Myocyte (in vitro differentiated cells): ENCODE measurements around the gene KLKB1. TPM values are rescaled to one million over a fixed set of nuclear protein-coding genes. Genes with fewer than 3 reads are reported as not detected.
"Not testable (repeated sequence)": the region's sequence is repeated elsewhere in the genome, so short reads cannot be mapped to it uniquely, and the experiment has no call there.

Experiments used
- DNase-seq: peaks from one replicate; pipeline ENCODE4 v3.0.0-alpha.2; 2012; ENCODE audit warnings: low read depth
- total RNA-seq: library from RNA; depleted of rRNA; stranded (reverse); fragments of >200 nt; gene quantifications from 2 replicates; pipeline ENCODE4 v1.2.3, GENCODE V29; 2014

KLKB1 gene
- total RNA-seq, 1 donor from 2014 or later = not detected

DNA sequence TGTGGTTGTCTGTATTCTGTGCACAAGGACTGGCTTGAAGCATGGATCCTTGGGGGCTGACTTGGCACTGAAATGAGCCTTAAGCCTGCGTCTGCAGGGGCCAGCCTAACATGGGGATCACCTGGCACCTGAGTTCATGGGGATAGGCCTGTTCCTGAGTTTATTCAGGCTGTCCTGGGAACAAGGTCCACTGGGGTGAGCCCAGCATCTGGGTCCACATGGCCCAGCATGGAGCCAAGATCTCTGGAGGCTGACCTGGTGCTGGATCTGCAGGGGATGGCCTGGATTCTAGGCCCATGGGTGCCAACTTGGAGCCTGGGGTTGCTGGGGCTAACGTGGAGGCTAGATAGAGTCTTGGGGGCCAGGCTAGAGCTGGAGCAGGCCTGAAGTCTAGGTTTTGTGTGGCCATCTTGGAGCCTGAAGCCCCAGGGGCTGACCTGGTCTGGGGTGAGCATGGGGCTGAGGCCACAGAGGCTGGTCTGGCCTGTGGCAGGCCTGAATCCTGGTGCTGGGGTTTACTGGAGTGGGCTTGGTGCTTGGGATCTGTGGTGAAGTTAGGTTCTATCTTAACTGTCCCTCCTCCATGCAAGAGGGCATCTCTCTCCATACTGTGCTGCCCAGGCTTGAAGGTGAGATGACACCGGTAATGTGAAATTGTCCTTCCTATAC is 652 bp upstream of the KLKB1 start:
- no peak for DNase-seq

DNA sequence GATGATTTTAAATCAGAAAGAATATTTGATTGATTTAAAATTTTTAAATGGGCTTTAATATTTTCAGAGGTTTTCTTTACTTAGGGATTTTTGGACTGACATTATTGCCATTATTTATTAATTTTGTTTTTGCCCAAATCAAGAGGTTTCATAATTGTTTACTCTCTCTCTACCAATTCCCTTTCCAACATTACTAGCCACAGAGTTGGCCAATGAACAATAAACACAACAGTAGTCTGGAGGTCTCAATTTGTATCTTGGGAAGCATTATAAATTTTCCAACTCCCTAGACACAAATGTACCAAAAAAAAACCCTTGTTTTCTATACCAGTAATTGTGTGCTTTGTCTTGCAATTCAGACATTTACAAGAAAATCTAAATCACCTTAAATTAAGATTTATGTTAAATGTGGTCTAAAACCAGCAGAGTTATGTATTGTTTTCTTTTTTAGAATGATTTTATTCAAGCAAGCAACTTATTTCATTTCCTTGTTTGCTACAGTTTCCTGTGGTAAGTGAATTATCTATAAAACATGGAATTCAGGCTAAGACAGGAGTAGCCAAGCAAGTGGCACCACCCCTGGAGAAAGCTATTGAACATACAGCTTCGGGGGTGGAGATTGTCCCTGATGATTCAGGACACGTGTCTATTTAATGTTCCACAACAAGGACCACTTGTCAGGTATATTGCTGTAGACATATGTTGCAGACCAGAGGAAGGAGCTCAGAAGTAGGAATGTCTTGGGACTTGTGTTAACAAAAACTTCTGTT is 622 bp downstream of the KLKB1 start:
- DNase-seq = no peak

DNA sequence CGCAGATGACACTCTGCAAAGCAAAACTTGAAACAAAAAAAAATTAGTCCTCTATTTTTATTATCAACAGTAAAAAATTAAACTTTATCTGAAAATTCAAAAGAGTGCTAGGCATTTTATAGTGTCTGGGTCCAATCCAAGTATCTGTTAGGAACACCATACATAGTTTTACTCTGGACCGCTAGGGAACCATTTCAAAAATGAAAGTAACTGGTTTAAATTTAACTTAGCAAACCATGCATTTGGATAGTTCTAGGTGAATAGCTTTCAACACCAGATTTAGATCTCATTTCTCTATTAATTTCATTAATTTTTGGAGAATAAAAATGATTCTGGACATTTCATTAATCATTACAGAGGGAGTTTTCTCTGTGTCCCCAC is 1.2 kb downstream of the KLKB1 start:
- no peak for DNase-seq

DNA sequence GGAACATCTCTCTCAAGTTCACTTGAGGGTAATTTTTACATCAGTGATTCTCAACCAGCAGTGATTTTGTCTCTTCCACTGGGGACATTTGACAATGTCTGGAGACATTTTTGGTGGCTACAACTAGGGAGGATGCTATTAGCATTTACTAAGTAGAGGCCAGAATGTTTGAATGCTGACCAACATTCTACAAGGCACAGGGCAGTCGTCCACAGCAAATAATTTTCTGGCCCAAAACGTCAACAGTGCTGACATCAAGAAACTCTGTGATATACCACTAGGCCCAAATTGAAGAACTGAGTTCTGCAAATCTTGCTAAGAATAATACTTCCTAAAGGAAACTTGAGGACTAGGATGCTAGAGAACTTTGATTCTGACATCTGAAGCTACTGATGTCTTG is 7.1 kb downstream of the KLKB1 start:
- DNase-seq = no peak

DNA sequence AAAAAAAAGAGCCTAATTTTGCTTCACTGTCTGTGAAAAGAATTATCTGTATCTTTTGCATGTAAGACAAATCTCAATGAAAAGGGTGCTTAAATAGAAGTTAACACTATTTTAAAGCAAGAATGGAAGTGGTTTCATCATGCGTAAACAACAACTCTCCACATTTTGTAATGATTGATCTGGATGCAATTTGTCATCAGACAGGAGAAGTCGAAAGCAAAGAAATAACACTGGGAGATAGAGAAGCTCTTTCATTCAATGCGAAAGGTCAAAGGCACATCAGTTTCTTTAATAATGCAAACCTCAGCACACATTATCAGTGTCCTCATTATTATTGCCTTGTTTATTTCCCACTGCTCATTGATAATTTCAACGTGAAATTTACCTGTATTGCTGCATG is 8.8 kb downstream of the KLKB1 start:
- no peak for DNase-seq

DNA sequence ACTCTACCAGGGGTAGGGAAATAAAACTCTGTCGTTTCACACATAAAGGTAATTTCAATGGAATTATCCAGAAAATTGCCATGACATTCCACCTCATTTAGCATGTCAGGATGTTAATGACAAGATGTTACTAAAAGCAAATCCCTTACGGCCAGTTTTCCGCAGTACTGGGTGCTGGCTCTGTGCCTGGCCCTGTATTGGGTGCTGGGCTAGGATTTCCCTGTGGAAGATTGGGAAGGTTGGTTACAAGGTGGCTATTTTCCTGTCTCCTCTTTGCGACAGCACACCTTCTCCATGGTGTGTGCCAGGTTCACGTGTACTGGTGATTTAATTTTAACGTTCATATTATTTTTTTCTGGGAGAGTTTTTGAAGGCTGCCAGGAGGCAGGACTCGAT is 13.1 kb downstream of the KLKB1 start:
- no peak for DNase-seq

DNA sequence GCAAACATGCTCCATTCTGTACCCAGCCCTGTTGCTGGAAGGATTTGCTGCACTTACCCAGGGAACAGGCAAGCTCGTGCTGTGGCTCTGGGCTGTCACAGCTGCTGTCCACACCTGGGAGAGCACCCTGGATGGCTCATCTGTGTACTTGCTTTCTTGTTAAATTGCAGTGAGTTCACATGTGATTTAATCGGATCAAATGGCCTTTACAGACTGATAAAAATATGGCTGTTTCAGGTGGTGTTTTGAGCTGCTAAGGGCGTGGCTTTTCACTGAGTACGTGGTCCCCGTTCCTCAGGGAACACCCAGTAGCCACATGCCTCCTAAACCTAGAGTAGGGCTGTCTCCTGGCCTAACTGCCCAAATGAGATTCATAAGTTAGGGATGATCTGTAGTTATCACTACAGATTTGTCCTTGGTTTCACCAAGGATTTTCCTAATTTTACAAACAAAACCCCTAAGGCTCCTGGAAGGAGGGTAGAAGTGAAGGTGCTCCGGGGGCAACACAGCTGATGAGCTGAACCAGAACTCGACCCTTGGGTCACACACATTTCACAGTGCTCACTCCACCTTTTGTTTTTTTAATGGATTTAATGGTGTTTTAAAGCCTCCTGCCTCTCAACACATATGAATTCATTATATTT is 13.7 kb downstream of the KLKB1 start:
- no peak for DNase-seq

DNA sequence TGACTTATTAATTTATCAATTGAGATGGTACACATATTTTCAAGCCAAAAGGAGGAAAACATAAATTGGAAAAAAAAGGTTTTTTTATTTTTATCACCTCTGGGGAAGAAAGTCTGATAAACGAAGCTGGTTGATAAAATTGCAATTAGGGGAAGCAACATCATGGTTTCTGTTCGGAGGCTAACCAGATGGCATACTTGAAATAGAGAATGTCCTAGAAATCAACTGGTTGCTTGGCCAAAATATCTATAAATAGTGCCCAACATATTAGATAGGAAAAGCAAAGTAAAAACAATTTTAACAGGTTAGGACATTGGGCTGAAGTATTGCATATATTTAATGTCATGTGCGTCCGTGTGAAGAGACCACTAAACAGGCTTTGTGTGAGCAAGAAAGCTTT is 14.3 kb downstream of the KLKB1 start:
- DNase-seq = no peak

DNA sequence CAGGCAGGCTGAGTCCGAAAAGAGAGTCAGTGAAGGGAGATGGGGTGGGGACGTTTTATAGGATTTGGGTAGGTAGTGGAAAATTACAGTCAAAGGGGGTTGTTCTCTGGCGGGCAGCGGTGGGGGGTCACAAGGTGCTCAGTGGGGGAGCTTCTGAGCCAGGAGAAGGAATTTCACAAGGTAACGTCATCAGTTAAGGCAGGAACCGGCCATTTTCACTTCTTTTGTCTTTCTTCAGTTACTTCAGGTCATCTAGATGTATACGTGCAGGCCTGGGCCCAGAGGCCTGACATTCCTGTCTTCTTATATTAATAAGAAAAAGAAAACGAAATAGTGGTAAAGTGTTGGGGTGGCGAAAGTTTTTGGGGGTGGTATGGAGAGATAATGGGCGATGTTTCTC is 14.7 kb downstream of the KLKB1 start:
- not testable (repeated sequence) for DNase-seq

DNA sequence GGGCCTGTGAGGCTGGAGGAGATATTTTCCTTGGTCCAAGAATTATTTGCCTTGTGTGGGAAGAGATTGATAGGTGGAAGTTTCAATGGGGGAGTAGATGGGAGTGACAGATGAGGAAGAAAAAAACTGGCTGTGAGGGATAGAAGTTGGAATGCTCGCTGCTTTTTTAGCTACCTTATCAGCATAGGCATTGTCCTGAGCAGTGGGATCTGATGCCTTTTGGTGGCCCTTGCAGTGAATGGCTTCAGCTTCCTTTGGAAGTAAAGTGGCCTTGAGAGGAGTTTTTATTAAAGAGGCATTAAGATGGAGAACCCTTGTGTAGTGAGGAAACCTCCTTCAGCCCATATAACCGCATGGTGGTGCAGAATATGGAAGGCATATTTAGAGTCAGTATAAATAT is 16.0 kb downstream of the KLKB1 start:
- no peak for DNase-seq

DNA sequence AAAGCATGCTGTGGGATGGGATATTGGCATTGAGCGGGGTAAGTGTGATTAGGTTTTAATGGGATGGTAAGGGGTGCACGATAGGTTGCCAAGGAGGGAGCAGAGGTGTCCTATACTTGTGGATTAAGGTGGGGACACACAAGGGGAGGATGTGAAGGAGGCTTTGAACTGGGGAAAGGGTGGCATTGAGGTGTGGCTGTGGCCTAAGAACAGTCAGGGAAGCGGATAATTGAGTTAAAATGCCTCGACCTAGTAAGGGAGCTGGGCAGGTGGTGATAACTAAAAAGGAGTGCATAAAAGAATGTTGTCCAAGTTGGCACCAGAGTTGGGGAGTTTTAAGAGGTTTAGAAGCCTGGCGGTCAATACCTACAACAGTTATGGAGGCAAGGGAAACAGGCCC is 17.5 kb downstream of the KLKB1 start:
- no peak for DNase-seq

DNA sequence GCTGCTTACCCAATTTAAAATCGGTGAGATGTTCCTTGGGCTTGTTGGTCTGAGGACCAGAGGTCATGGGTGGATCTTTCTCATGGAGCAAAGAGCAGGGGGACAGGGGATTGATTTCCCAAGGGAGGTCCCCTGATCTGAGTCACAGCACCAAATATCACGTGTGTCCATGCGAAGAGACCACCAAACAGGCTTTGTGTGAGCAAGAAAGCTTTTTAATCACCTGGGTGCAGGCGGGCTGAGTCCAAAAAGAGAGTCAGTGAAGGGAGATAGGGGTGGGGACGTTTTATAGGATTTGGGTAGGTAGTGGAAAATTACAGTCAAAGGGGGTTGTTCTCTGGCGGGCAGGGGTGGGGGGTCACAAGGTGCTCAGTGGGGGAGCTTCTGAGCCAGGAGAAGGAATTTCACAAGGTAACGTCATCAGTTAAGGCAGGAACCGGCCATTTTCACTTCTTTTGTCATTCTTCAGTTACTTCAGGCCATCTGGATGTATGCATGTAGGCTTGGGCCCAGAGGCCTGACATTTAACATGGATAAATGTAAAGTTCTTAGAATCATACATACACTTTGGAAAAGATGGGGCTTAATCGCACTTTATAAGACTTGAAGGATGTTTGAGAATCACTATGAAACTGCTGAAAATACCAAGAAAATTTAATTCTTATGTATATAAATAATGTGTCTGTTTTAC is 19.9 kb downstream of the KLKB1 start:
- DNase-seq = not testable (repeated sequence)

DNA sequence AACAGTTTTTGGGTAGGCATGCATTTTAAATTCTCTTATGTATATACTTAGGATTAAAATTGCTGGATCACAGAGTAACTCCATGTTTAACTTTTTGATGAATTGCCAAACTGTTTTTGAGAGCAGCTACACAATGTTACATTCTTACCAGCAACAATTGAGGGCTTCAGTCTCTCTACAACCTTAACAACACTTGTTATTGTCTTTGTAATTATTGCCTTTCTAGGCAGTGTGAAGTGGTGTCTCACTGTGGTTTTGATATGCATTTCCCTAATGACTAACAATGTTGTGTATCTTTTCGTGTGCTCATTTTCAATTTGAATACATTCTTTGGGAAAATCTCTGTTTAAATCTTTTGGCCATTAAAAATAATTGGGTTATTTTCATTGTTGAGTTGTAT is 21.3 kb downstream of the KLKB1 start:
- DNase-seq = no peak

DNA sequence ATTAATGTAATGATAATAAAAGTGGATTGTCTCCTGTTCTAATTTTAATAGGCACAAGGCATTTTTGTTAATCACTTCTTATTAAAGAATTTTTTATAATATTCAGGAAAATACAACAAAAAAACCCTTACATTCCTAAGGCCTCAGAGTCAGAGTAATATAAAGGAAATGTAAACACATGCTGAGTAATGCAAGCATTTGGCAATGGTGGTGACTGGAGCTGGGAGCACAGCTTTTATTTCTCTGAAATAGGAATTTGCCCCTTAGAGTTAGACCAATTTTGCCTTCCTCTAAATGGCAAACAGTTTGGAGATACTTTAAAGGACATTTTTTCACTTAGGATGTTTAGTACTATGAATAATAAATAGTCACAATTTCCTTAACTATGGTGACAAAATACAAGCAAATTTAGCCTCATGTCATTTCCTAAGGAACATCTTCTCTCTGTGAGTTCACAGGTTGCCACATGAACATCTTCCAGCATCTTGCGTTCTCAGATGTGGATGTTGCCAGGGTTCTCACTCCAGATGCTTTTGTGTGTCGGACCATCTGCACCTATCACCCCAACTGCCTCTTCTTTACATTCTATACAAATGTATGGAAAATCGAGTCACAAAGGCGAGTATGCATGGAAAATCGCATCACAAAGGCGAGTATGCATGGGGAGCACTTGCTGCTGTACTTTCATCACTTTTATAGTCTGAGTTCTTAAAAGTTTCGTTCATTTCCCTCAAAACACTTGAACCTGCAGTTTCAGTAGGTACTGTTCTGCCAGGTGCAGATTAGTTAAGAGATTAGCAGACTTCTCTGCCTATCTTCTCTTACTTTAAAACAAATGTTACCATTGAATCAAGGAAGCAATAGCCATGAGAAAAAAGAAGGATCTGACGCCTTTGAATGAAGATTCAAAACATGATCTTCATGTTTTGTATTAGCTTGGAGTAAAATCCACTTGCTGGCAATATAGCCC is 22.8 kb downstream of the KLKB1 start:
- no peak for DNase-seq

DNA sequence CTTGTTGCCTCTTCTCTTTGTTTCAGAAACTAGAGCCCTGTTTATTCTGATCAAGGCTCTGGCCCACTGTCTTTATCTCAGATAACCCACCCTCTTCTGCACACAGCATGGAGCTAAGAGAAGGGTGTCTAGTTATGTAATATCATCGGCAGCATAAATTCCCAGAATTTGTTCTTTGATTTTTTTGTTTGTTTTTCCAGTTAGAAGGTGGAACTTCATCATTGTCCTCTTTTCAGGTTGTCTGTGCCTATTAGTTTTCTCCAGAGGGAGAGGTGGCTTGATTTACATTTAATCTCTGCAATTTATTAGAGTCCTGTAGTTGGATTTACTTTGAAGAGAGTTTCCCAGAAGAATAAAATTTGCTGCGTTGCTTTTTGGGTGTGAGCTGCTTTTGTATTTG is 23.5 kb downstream of the KLKB1 start:
- DNase-seq = no peak

DNA sequence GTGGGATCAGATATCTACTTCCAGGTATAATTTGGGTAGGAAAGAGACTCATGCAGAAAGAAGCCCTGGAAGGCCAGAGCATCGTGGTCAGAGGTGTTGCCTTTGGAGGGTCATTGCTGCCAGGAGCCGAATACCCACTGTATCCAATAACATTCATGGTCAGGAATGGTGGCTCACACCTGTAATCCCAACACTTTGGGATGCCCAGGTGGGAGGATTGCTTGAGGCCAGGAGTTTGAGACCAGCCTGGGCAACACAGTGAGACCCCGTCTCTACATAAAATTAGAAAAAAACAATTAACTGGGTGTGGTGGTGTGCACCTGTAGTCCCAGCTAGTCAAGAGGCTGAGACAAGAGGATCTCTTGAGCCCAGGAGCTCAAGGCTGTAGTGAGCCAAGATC is 27.8 kb downstream of the KLKB1 start:
- DNase-seq = no peak

DNA sequence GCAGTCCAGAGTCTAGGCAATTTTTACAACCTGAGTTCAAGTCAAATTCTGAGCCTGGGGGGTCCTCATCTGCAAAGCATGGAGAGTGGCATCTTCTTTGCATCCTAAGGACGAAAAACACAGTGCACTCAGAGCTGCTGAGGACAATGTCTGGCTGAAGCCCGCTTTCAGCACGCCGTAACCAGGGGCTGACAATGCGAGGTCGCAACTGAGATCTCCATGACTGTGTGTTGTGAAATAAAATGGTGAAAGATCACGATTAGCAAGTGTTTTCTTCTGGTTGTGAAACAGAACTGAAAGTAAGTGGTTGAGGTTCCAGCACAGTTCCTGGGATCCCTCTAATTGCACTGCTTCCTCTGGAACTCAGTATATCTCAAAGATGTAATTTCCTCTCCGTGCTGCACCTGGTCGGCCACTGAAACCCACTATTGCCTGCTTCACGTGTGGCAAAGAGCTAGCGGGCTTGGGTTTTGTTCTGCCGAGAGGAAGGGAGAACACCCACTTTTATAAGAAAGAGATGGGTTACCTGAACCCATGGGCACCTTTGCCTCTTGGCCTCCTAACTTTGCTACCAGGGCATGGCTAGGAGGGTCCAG is 31.0 kb downstream of the KLKB1 start:
- no peak for DNase-seq

DNA sequence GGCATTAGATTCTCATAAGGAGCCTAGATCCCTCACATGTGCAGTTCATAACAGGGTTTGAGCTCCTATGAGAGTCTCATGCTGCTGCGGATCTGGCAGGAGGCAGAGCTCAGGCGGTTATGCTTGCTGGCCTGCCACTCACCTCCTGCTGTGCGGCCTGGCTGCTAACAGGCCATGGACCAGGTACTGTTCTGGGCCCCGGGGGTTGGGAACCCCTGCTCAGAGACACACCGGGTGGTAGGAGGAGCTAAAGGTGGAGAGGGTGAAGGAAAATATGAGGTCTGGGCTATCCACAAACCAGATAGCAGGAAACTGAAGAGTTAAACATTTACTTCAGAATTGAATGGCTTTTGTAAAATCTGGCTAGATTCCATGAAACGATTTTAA is 32.8 kb downstream of the KLKB1 start:
- DNase-seq = no peak

DNA sequence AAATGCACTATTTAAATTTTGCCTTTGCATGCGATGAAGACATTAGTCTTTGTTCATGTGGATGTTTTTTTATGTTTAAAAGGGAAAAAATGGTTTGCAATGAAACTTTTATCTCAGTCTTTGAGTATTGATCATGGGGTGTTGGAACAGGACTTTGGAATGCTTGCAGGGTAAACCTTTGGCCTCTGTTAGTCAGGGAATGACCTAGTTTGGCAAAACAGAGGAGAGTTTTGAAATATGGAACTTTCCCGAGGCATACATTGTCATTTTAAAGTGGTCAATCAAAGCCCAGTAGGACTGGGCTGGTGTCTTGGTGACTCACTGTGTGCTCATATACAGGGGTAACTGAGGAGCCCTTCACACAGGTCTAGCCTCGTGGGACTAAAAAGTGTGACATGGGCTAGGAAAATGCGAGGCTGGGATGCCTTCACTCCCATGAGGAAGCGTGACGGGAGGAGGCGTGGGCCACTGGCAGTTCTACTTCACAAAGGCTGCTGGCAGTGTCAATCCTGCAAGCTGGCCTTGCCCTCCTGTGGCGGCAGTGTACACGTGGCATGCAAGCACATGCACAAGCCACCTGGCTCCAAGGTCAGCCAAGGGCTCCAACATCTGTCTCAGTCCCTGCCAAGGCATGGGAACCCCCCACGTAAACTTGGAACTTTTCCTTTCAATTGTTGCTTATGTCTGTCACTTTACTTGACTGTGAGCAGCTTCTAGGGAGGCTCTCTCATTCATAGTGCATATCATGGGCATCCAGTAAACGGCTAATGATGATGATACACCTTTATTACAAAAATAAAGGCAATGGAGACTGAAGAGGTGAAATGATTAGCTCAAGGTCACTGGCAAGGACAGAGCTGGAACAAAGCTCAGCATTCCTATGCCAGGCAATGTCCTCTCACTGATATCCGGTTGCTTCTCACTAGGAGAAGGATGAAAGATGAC is 33.5 kb downstream of the KLKB1 start:
- DNase-seq = peak; percentile 23
